H1 (cell line): ENCODE measurements around the gene SMARCA4. TPM values are rescaled to one million over a fixed set of nuclear protein-coding genes. Genes with fewer than 3 reads are reported as not detected.

Experiments used
- CTCF ChIA-PET: fragments of 300-600 bp; sonication (Branson Sonifier 250); formaldehyde crosslinking; loops from one replicate; lab custom pipeline; 2021; ENCODE audit not compliant: partially characterized antibody; lab: Charles Lee
- POLR2A ChIA-PET: fragments of 300-600 bp; sonication (Branson Sonifier 250); formaldehyde crosslinking; loops from one replicate; lab custom pipeline; 2021; ENCODE audit warnings: inconsistent platforms; ENCODE audit not compliant: partially characterized antibody; lab: Charles Lee
- DNase-seq, 2 experiments: peaks; one replicate each; pipeline versions ENCODE4 v3.0.0 to v3.0.0-alpha.2; 2010 to 2022; ENCODE audit warnings: low spot score in 2 of 2, low read depth in 1 of 2, mixed read lengths in 1 of 2
- FAIRE-seq: peaks from 2 replicates; lab custom pipeline; 2011; peaks lifted over from hg19 to GRCh38; lab: Jason Lieb, UNC
- H2AFZ ChIP-seq: 2 replicates; pipeline ENCODE4 v1.8.1; 2012; ENCODE audit warnings: low read length, inconsistent platforms
- H2AK5ac ChIP-seq: 2 replicates; pipeline ENCODE4 v1.6.1; 2013; ENCODE audit warnings: low read depth, low read length
- H2BK120ac ChIP-seq: replicated peaks from 2 replicates; pipeline ENCODE3; 2013; ENCODE audit warnings: low read depth, low read length, inconsistent platforms
- H2BK12ac ChIP-seq: 2 replicates; pipeline ENCODE4 v1.6.1; 2013; ENCODE audit warnings: low read depth, low read length
- H2BK15ac ChIP-seq: 2 replicates; pipeline ENCODE4 v1.6.1; 2013; ENCODE audit warnings: low read length
- H2BK20ac ChIP-seq: 2 replicates; pipeline ENCODE4 v1.6.1; 2013; ENCODE audit warnings: low read length
- H2BK5ac ChIP-seq: 2 replicates; pipeline ENCODE4 v1.6.1; 2013; ENCODE audit warnings: low read depth, low read length
- H3K14ac ChIP-seq: 2 replicates; pipeline ENCODE4 v1.6.1; 2013; ENCODE audit warnings: inconsistent platforms; ENCODE audit not compliant: insufficient read length
- H3K18ac ChIP-seq: 2 replicates; pipeline ENCODE4 v1.6.1; 2013; ENCODE audit warnings: low read length; ENCODE audit errors: extremely low read depth
- H3K23ac ChIP-seq: 2 replicates; pipeline ENCODE4 v1.6.1; 2013; ENCODE audit warnings: inconsistent platforms; ENCODE audit not compliant: insufficient read length
- H3K23me2 ChIP-seq: 2 replicates; pipeline ENCODE4 v1.6.1; 2013; ENCODE audit warnings: low read depth, low read length
- H3K27ac ChIP-seq: 2 replicates; pipeline ENCODE4 v1.6.1; 2011; ENCODE audit warnings: low read depth, low read length, inconsistent platforms
- H3K27me3 ChIP-seq, 4 experiments: replicated peaks in 1 of 4; 1 replicate in 1 of 4; 2 replicates in 3 of 4; pipeline versions ENCODE4 v1.6.1 to v1.8.1; 2011 to 2013; ENCODE audit warnings: low read length in 3 of 4, mild to moderate bottlenecking in 3 of 4, inconsistent platforms in 2 of 4, mixed read lengths in 2 of 4, moderate library complexity in 1 of 4; ENCODE audit not compliant: control insufficient read depth in 3 of 4, insufficient read depth in 3 of 4; ENCODE audit errors: extremely low read depth in 1 of 4
- H3K36me3 ChIP-seq, 4 experiments: 2 replicates each; pipeline versions ENCODE4 v1.6.1 to v1.8.1; 2011 to 2013; ENCODE audit warnings: mild to moderate bottlenecking in 4 of 4, low read length in 3 of 4, moderate library complexity in 2 of 4, control low read depth in 1 of 4, inconsistent platforms in 1 of 4; ENCODE audit not compliant: insufficient read depth in 4 of 4, control insufficient read depth in 2 of 4
- H3K4ac ChIP-seq: replicated peaks from 2 replicates; pipeline ENCODE3; 2013; ENCODE audit warnings: low read length, low read depth, mixed read lengths, inconsistent platforms; ENCODE audit not compliant: insufficient read length
- H3K4me1 ChIP-seq, 4 experiments: replicated peaks in 1 of 4; 1 replicate in 1 of 4; 2 replicates in 3 of 4; pipeline versions ENCODE4 v1.6.1 to v1.8.1; 2011 to 2013; ENCODE audit warnings: low read length in 3 of 4, inconsistent platforms in 2 of 4, mixed read lengths in 1 of 4; ENCODE audit not compliant: insufficient read depth in 4 of 4, control insufficient read depth in 3 of 4
- H3K4me2 ChIP-seq, 2 experiments: 2 replicates each; pipeline versions ENCODE4 v1.6.1 to v1.8.1; 2011 to 2013; ENCODE audit warnings: low read depth in 2 of 2, low read length in 2 of 2, control low read depth in 1 of 2, inconsistent platforms in 1 of 2, mild to moderate bottlenecking in 1 of 2; ENCODE audit not compliant: insufficient read depth in 1 of 2
- H3K4me3 ChIP-seq, 4 experiments: fragments of 200-600, 300-600 bp in 1 of 4; sonication (generic), shearing (Covaris generic), sonication (Bioruptor Twin) in 1 of 4; 2 replicates each; pipeline versions ENCODE4 v1.5.1 to v1.8.1; 2011 to 2016; ENCODE audit warnings: low read length in 4 of 4, low read depth in 3 of 4, control low read depth in 2 of 4, inconsistent platforms in 2 of 4, mild to moderate bottlenecking in 2 of 4, mixed read lengths in 1 of 4, moderate library complexity in 1 of 4; ENCODE audit not compliant: insufficient read depth in 2 of 4; ENCODE audit errors: extremely low read depth in 1 of 4
- H3K56ac ChIP-seq: replicated peaks from 2 replicates; pipeline ENCODE3; 2013; ENCODE audit warnings: low read depth, mild to moderate bottlenecking, mixed read lengths, low read length, inconsistent platforms; ENCODE audit not compliant: insufficient read length
- H3K79me1 ChIP-seq: 2 replicates; pipeline ENCODE4 v1.6.1; 2013; ENCODE audit warnings: low read depth, low read length, control low read depth
- H3K79me2 ChIP-seq, 2 experiments: 2 replicates each; pipeline versions ENCODE4 v1.6.1 to v1.8.1; 2012 to 2013; ENCODE audit warnings: low read length in 2 of 2, mild to moderate bottlenecking in 2 of 2, inconsistent platforms in 1 of 2; ENCODE audit not compliant: insufficient read depth in 2 of 2, control insufficient read depth in 1 of 2
- H3K9ac ChIP-seq, 4 experiments: replicated peaks in 1 of 4; 1 replicate in 1 of 4; 2 replicates in 3 of 4; pipeline versions ENCODE4 v1.6.1 to v1.8.1; 2011 to 2013; ENCODE audit warnings: low read depth in 3 of 4, low read length in 3 of 4, control low read depth in 2 of 4, mild to moderate bottlenecking in 2 of 4, moderate library complexity in 2 of 4, inconsistent platforms in 1 of 4; ENCODE audit errors: extremely low read depth in 1 of 4
- H3K9me3 ChIP-seq, 2 experiments: 2 replicates each; pipeline versions ENCODE4 v1.6.1 to v1.8.1; 2012 to 2013; ENCODE audit warnings: mild to moderate bottlenecking in 2 of 2, moderate library complexity in 2 of 2, control low read depth in 1 of 2, inconsistent platforms in 1 of 2, low read depth in 1 of 2, low read length in 1 of 2, mixed read lengths in 1 of 2; ENCODE audit not compliant: insufficient read depth in 2 of 2
- H4K20me1 ChIP-seq, 2 experiments: replicated peaks in 1 of 2; 2 replicates each; pipeline versions ENCODE3 to v1.8.1; 2011 to 2013; ENCODE audit warnings: inconsistent platforms in 2 of 2, low read length in 2 of 2, mild to moderate bottlenecking in 1 of 2; ENCODE audit not compliant: insufficient read depth in 2 of 2, control insufficient read depth in 1 of 2
- H4K5ac ChIP-seq: 2 replicates; pipeline ENCODE4 v1.6.1; 2013; ENCODE audit warnings: low read length, low read depth, mixed read lengths, inconsistent platforms; ENCODE audit not compliant: insufficient read length
- H4K8ac ChIP-seq: 2 replicates; pipeline ENCODE4 v1.8.0; 2013; ENCODE audit warnings: mild to moderate bottlenecking, moderate library complexity, low read length, inconsistent platforms; ENCODE audit not compliant: insufficient read depth; ENCODE audit errors: extremely low read depth
- H4K91ac ChIP-seq: replicated peaks from 2 replicates; pipeline ENCODE3; 2013; ENCODE audit warnings: low read length, mixed read lengths, inconsistent platforms; ENCODE audit not compliant: insufficient read length
- CHD2 ChIP-seq: IDR thresholded peaks from 2 replicates; pipeline ENCODE4 v1.6.1; 2012; ENCODE audit warnings: low read length, improper control_type of control experiment
- CTBP2 ChIP-seq: IDR thresholded peaks from 2 replicates; pipeline ENCODE4 v1.7.0; 2011; ENCODE audit warnings: borderline replicate concordance, mild to moderate bottlenecking, moderate library complexity, mixed read lengths, low read length; ENCODE audit not compliant: insufficient read depth, insufficient read length
- FOSL1 ChIP-seq: IDR thresholded peaks from 2 replicates; pipeline ENCODE4 v1.6.1; 2011; ENCODE audit warnings: mild to moderate bottlenecking, low read depth, low read length, moderate library complexity; ENCODE audit not compliant: insufficient read depth
- HDAC6 ChIP-seq: IDR thresholded peaks from one replicate; pipeline ENCODE4 v1.7.1; 2012; ENCODE audit warnings: low read depth, mild to moderate bottlenecking, inconsistent platforms, low read length, moderate library complexity
- JUN ChIP-seq: IDR thresholded peaks from 2 replicates; pipeline ENCODE4 v1.6.1; 2011; ENCODE audit warnings: low read depth, mild to moderate bottlenecking, improper control_type of control experiment, low read length
- KDM4A ChIP-seq: IDR thresholded peaks from one replicate; pipeline ENCODE4 v1.7.1; 2012; ENCODE audit warnings: low read depth, mild to moderate bottlenecking, moderate library complexity, low read length, inconsistent platforms; ENCODE audit not compliant: severe bottlenecking
- MAFK ChIP-seq: IDR thresholded peaks from 2 replicates; pipeline ENCODE4 v1.6.1; 2012; ENCODE audit warnings: low read depth, mild to moderate bottlenecking, improper control_type of control experiment, low read length
- NANOG ChIP-seq: IDR thresholded peaks from 2 replicates; pipeline ENCODE4 v1.6.1; 2011; ENCODE audit warnings: low read length, low read depth, mild to moderate bottlenecking, inconsistent platforms; ENCODE audit not compliant: insufficient read depth, poor library complexity, severe bottlenecking
- NRF1 ChIP-seq: IDR thresholded peaks from 2 replicates; pipeline ENCODE4 v1.6.1; 2011; ENCODE audit warnings: mild to moderate bottlenecking, low read depth, low read length, improper control_type of control experiment
- RNF2 ChIP-seq: fragments of 200-900, 300-1000 bp; sonication (generic); IDR thresholded peaks from 2 replicates; pipeline ENCODE4 v1.7.1; 2016; ENCODE audit warnings: borderline replicate concordance, low read depth, mild to moderate bottlenecking, antibody characterized with exemption, low read length; ENCODE audit not compliant: poor library complexity, severe bottlenecking; ENCODE audit errors: missing control alignments
- SIN3A ChIP-seq, 2 experiments: IDR thresholded peaks in 1 of 2; conservative IDR thresholded peaks in 1 of 2; 2 replicates each; pipeline ENCODE4 v1.6.1; 2011 to 2012; ENCODE audit warnings: low read length in 2 of 2, improper control_type of control experiment in 1 of 2, low read depth in 1 of 2, mild to moderate bottlenecking in 1 of 2
- SP1 ChIP-seq: IDR thresholded peaks from 2 replicates; pipeline ENCODE4 v1.6.1; 2011; ENCODE audit warnings: low read depth, low read length
- WGBS, 2 experiments: shearing (Covaris generic) in 1 of 2; methylation state at CpG; one replicate each; pipeline versions ENCODE4 v1.1.6 to v1.1.7; 2013 to 2015; ENCODE audit warnings: low lambda C conversion rate in 2 of 2, mixed read lengths in 2 of 2, inconsistent platforms in 1 of 2, low coverage in 1 of 2, missing lambda C conversion rate in 1 of 2; ENCODE audit not compliant: insufficient replicate concordance in 2 of 2, insufficient coverage in 1 of 2, insufficient read length in 1 of 2; ENCODE audit errors: extremely low coverage in 1 of 2, missing lambda C conversion rate in 1 of 2; 5-methylcytosine and 5-hydroxymethylcytosine counted together
- polyA plus RNA-seq, 7 experiments: library from polyadenylated mRNA; depleted of rRNA in 3 of 7; stranded (reverse) in 5 of 7; unstranded in 2 of 7; fragments of >200 nt in 5 of 7; fragments of 200-250 nt in 2 of 7; gene quantifications; 1 replicate in 5 of 7; 2 replicates in 1 of 7; 4 replicates in 1 of 7; pipeline versions ENCODE4 v1.2.1 to v1.2.3, GENCODE V29; 2011 to 2013; ENCODE audit warnings: missing spikeins in 2 of 7, mixed read lengths in 2 of 7
- total RNA-seq: library from RNA; stranded (reverse); fragmentation: NEBNext Ultra II Directional; extraction: Animal tissue kit (Norgen Biotek cat#: 25700); gene quantifications from 2 replicates; pipeline ENCODE4 v1.2.1, GENCODE V29; 2021

SMARCA4 gene
- total and polyA plus RNA-seq, 2 of the 8 experiments (the other 6 are each of a cell fraction or from before 2014, with no cell fraction given): 86.4 to 263 TPM

GRCh38 chr19:11044431-11044830 is 83.6 kb downstream of the SMARCA4 start:
- Histone ChIP-seq H2AK5ac (no peak overlapping the region), H3K4ac (no peak overlapping the region), H3K14ac (no peak overlapping the region), H2AFZ (no peak overlapping the region), H2BK12ac (no peak overlapping the region), H3K23ac (no peak overlapping the region), H3K56ac (no peak overlapping the region), H3K9ac (no peak overlapping the region), H3K27ac (no peak overlapping the region), H4K5ac (no peak overlapping the region), H3K4me3 (no peak overlapping the region), H3K23me2 (no peaks in the 10 kb centered on the region), H2BK5ac (no peak overlapping the region), H3K79me1 (peaks cover 7% of the 10 kb centered on the region; the same call in 1 of the 2 replicates), H3K4me1 (no peaks in the 10 kb centered on the region), H3K4me2 (no peak overlapping the region), H3K79me2 (no peaks in the 10 kb centered on the region), H2BK20ac (no peak overlapping the region), H2BK120ac (no peak overlapping the region), H3K36me3 (peaks cover 12 to 39% (median 23%) of the 10 kb centered on the region in 4 experiments; a peak in 6 of 8 replicates), H4K91ac (no peak overlapping the region), H4K20me1 (peaks cover 0 to 2% of the 10 kb centered on the region in 2 experiments), H3K9me3 (no peaks in the 10 kb centered on the region), H2BK15ac (no peak overlapping the region), H3K18ac (no peak overlapping the region), H3K27me3 (no peaks in the 10 kb centered on the region), H4K8ac (no peak overlapping the region)
- 94% methylated on average over 10 of the region's 10 CpGs; no CpG with 5 or more reads in 1 of the 2 experiments for WGBS, 2 experiments
- no peak for DNase-seq
- ChIA-PET POLR2A (interaction anchor here (1.0 to 1.7 kb wide), 3 partner anchors 10 to 50 kb away, joined by 3 to 6 read pairs (median 4); no protein-coding TSS in a partner anchor), CTCF (interaction anchor here (0.6 to 3.2 kb wide), 2 partner anchors 9 to 88 kb away, joined by 4 to 14 read pairs; no protein-coding TSS in a partner anchor)
- FAIRE-seq: no peak
- TF ChIP-seq RNF2: no peak
- TF ChIP-seq SIN3A (conservative IDR thresholded peaks at IDR 0.05 in 1 of 2, IDR thresholded peaks at IDR 0.05 in 1 of 2; ENCODE audit: low read depth in 1 of 2, low read length in 2 of 2): no peak
- no peak for TF ChIP-seq KDM4A
- no peak for TF ChIP-seq CHD2
- no peak for TF ChIP-seq FOSL1
- no peak for TF ChIP-seq MAFK
- no peak for TF ChIP-seq NRF1
- no peak for TF ChIP-seq HDAC6
- TF ChIP-seq NANOG: no peak
- no peak for TF ChIP-seq SP1
- TF ChIP-seq JUN: no peak
- TF ChIP-seq CTBP2: no peak
